ENCODE results near the gene JAK2. TPM values are rescaled to one million over a fixed set of nuclear protein-coding genes. Genes with fewer than 3 reads are reported as not detected.

The JAK2 gene
- total RNA-seq, 1 donor from 2014 or later, result 28.7 TPM

GRCh38 chr9:5043381-5043780 lies 58.3 kb downstream of the JAK2 start:
- peak overlapping the region; percentile 65 for H3K27ac ChIP-seq (replicated peaks)
- no peak for TF ChIP-seq CTCF (IDR thresholded peaks at IDR 0.05; ENCODE audit: borderline replicate concordance)
- peaks cover 17% of the 10 kb centered on the region for H3K4me1 ChIP-seq
- H3K4me3 ChIP-seq, result no peak overlapping the region
- peaks cover 35% of the 10 kb centered on the region for H3K36me3 ChIP-seq
- peaks cover 13% of the 10 kb centered on the region for H3K9me3 ChIP-seq (replicated peaks)
- H3K27me3 ChIP-seq (ENCODE audit: low read depth), result no peaks in the 10 kb centered on the region
- no peak for DNase-seq
- intact Hi-C loops (cut with micrococcal nuclease), result no loop called here

GRCh38 chr9:5044160-5044559 lies 59.1 kb downstream of the JAK2 start:
- peak overlapping the region; percentile 65 for H3K27ac ChIP-seq (replicated peaks)
- intact Hi-C loops (cut with micrococcal nuclease), result no loop called here
- TF ChIP-seq CTCF (IDR thresholded peaks at IDR 0.05; ENCODE audit: borderline replicate concordance), result no peak

GRCh38 chr9:5052838-5053237 lies 67.8 kb downstream of the JAK2 start:
- H3K27ac ChIP-seq (replicated peaks), result no peak overlapping the region
- no peak overlapping the region for H3K4me3 ChIP-seq
- H3K27me3 ChIP-seq (ENCODE audit: low read depth), result no peaks in the 10 kb centered on the region
- no peaks in the 10 kb centered on the region for H3K4me1 ChIP-seq
- TF ChIP-seq CTCF (IDR thresholded peaks at IDR 0.05; ENCODE audit: borderline replicate concordance), result no peak
- H3K36me3 ChIP-seq, result peaks cover 38% of the 10 kb centered on the region
- intact Hi-C loops (cut with micrococcal nuclease), result no loop called here
- no peak for DNase-seq
- no peaks in the 10 kb centered on the region for H3K9me3 ChIP-seq (replicated peaks)

More at GRCh38 chr9:5044160-5044559, 59.1 kb downstream of the JAK2 start:
- Histone ChIP-seq H3K4me3 (peak overlapping the region; percentile 60), H3K36me3 (peaks cover 35% of the 10 kb centered on the region), H3K4me1 (peaks cover 17% of the 10 kb centered on the region), H3K9me3 (replicated peaks) (peaks cover 13% of the 10 kb centered on the region), H3K27me3 (ENCODE audit: low read depth) (no peaks in the 10 kb centered on the region)
- DNase-seq, result no peak

- Histone ChIP-seq H3K4me3 (no peak overlapping the region), H3K27ac (replicated peaks) (no peak overlapping the region), H3K36me3 (peaks cover 34% of the 10 kb centered on the region), H3K9me3 (replicated peaks) (no peaks in the 10 kb centered on the region), H3K27me3 (ENCODE audit: low read depth) (no peaks in the 10 kb centered on the region), H3K4me1 (peaks cover 10% of the 10 kb centered on the region)
- no peak for DNase-seq
- TF ChIP-seq CTCF (IDR thresholded peaks at IDR 0.05; ENCODE audit: borderline replicate concordance), result no peak
- intact Hi-C loops (cut with micrococcal nuclease), result no loop called here
Observed at GRCh38 chr9:5062631-5063030, 77.6 kb downstream of the JAK2 start.

- Histone ChIP-seq H3K36me3 (peaks cover 85% of the 10 kb centered on the region), H3K4me1 (peaks cover 8% of the 10 kb centered on the region), H3K9me3 (replicated peaks) (no peaks in the 10 kb centered on the region), H3K27me3 (ENCODE audit: low read depth) (no peaks in the 10 kb centered on the region), H3K4me3 (no peak overlapping the region), H3K27ac (replicated peaks) (no peak overlapping the region)
- no peak for DNase-seq
- intact Hi-C loops (cut with micrococcal nuclease), result no loop called here
- no peak for TF ChIP-seq CTCF (IDR thresholded peaks at IDR 0.05; ENCODE audit: borderline replicate concordance)
Observed at GRCh38 chr9:5072871-5073270, 87.8 kb downstream of the JAK2 start.

GRCh38 chr9:5073701-5074100 lies 88.6 kb downstream of the JAK2 start:
- Histone ChIP-seq H3K4me3 (no peak overlapping the region), H3K36me3 (peaks cover 82% of the 10 kb centered on the region), H3K9me3 (replicated peaks) (no peaks in the 10 kb centered on the region), H3K27me3 (ENCODE audit: low read depth) (no peaks in the 10 kb centered on the region), H3K4me1 (peaks cover 11% of the 10 kb centered on the region), H3K27ac (replicated peaks) (no peak overlapping the region)
- DNase-seq, result no peak
- no peak for TF ChIP-seq CTCF (IDR thresholded peaks at IDR 0.05; ENCODE audit: borderline replicate concordance)
- intact Hi-C loops (cut with micrococcal nuclease), result no loop called here
